A549 (cell line): ENCODE data around the gene MSH2. TPM values are rescaled to one million over a fixed set of nuclear protein-coding genes. Genes with fewer than 3 reads are reported as not detected.
"Not testable (repeated sequence)": the region's sequence is repeated elsewhere in the genome, so short reads cannot be mapped to it uniquely, and the experiment has no call there.

Source experiments
- ATAC-seq, 2 experiments: fragments of 200-7000 bp in 1 of 2; fragments of >200 bp in 1 of 2; cut with Nextera tagmentation in 1 of 2; cut with Tn5 transposase in 1 of 2; 3 replicates each; pipeline versions ENCODE4 v1.8.0 to v1.9.1; 2018 to 2020; ENCODE audit warnings: mild to moderate bottlenecking in 1 of 2, moderate library complexity in 1 of 2
- CTCF ChIA-PET: fragments of 300-600 bp; sonication (Branson Sonifier 250); formaldehyde crosslinking; extraction: SDS; loops from one replicate; lab custom pipeline; 2021; ENCODE audit warnings: antibody characterized with exemption, inconsistent platforms; lab: Yijun Ruan, JAX
- POLR2A ChIA-PET: fragments of 350-600 bp; formaldehyde crosslinking; extraction: SDS; loops from one replicate; lab custom pipeline; 2021; ENCODE audit warnings: antibody characterized with exemption, inconsistent platforms; lab: Yijun Ruan, JAX
- DNase-seq, 2 experiments: peaks; one replicate each; pipeline versions ENCODE4 v3.0.0 to v3.0.0-alpha.2; 2011 to 2016; ENCODE audit warnings: low read depth in 1 of 2, low spot score in 1 of 2
- FAIRE-seq: peaks from 2 replicates; lab custom pipeline; 2011; peaks lifted over from hg19 to GRCh38; lab: Jason Lieb, UNC
- H3K27ac ChIP-seq, 2 experiments: fragments of >200 bp; sonication (Bioruptor Twin); formaldehyde crosslinking; 3 replicates each; pipeline ENCODE4 v1.5.1; 2016 to 2017
- H3K4me1 ChIP-seq: fragments of >200 bp; sonication (Bioruptor Twin); formaldehyde crosslinking; 3 replicates; pipeline ENCODE4 v1.6.1; 2016
- H3K4me2 ChIP-seq: fragments of >200 bp; sonication (Bioruptor Twin); formaldehyde crosslinking; 3 replicates; pipeline ENCODE4 v1.6.1; 2016
- H3K4me3 ChIP-seq: fragments of >200 bp; sonication (Bioruptor Twin); formaldehyde crosslinking; 3 replicates; pipeline ENCODE4 v1.5.1; 2016
- H3K9me3 ChIP-seq: fragments of >200 bp; sonication (Bioruptor Twin); formaldehyde crosslinking; 3 replicates; pipeline ENCODE4 v1.6.1; 2016
- ATOH8 ChIP-seq: fragments of 250-450 bp; sonication (Bioruptor Pico); IDR thresholded peaks from 2 replicates; pipeline ENCODE4 v1.5.0; 2020; ENCODE audit warnings: low read depth, mild to moderate bottlenecking, moderate library complexity
- CBX8 ChIP-seq: fragments of 200-600 bp; sonication (generic); IDR thresholded peaks from 2 replicates; pipeline ENCODE4 v1.6.1; 2016
- CHD4 ChIP-seq: fragments of 200-600 bp; sonication (generic); IDR thresholded peaks from 2 replicates; pipeline ENCODE4 v1.6.1; 2016; ENCODE audit warnings: antibody characterized with exemption, mild to moderate bottlenecking, borderline replicate concordance
- EHF ChIP-seq: fragments of 250-450 bp; sonication (Bioruptor Pico); IDR thresholded peaks from 2 replicates; pipeline ENCODE4 v1.5.0; 2020; ENCODE audit warnings: mild to moderate bottlenecking
- ESRRA ChIP-seq: fragments of 150-350 bp; IDR thresholded peaks from 2 replicates; pipeline ENCODE4 v1.6.1; 2014; ENCODE audit warnings: mild to moderate bottlenecking, low read length, borderline replicate concordance
- GATA3 ChIP-seq: IDR thresholded peaks from 2 replicates; pipeline ENCODE4 v1.6.1; 2012; ENCODE audit warnings: borderline replicate concordance
- HDAC2 ChIP-seq: fragments of 200-600 bp; sonication (generic); IDR thresholded peaks from 2 replicates; pipeline ENCODE4 v1.6.1; 2016
- JUN ChIP-seq, 2 experiments: fragments of >200 bp; sonication (Bioruptor Twin); formaldehyde crosslinking; IDR thresholded peaks; 2 replicates in 1 of 2; 3 replicates in 1 of 2; pipeline ENCODE4 v1.6.1; 2016 to 2017
- JUNB ChIP-seq: fragments of >200 bp; sonication (Bioruptor Twin); formaldehyde crosslinking; IDR thresholded peaks from 2 replicates; pipeline ENCODE4 v1.6.1; 2016
- KDM5A ChIP-seq: fragments of 200-600 bp; sonication (generic); IDR thresholded peaks from 2 replicates; pipeline ENCODE4 v1.6.1; 2016; ENCODE audit warnings: antibody characterized with exemption, mild to moderate bottlenecking
- MAX ChIP-seq: IDR thresholded peaks from 2 replicates; pipeline ENCODE4 v1.6.1; 2012
- MYC ChIP-seq: IDR thresholded peaks from 2 replicates; pipeline ENCODE4 v1.6.1; 2012; ENCODE audit warnings: mild to moderate bottlenecking, inconsistent platforms, low read length, improper control_type of control experiment, borderline replicate concordance
- NPAS2 ChIP-seq: fragments of 250-450 bp; sonication (Bioruptor Pico); IDR thresholded peaks from 2 replicates; pipeline ENCODE4 v1.8.0; 2022; ENCODE audit warnings: mild to moderate bottlenecking, moderate library complexity, borderline replicate concordance
- NR3C1 ChIP-seq: fragments of >200 bp; sonication (Bioruptor Twin); formaldehyde crosslinking; IDR thresholded peaks from 3 replicates; pipeline ENCODE4 v1.6.1; 2017
- POLR2A ChIP-seq: IDR thresholded peaks from 2 replicates; pipeline ENCODE4 v1.6.1; 2012; ENCODE audit warnings: mild to moderate bottlenecking, low read length
- POLR2AphosphoS2 ChIP-seq: conservative IDR thresholded peaks from 2 replicates; pipeline ENCODE4 v1.6.1; 2012; ENCODE audit warnings: low read length, improper control_type of control experiment, inconsistent platforms
- RAD21 ChIP-seq, 2 experiments: fragments of >200 bp in 1 of 2; sonication (Bioruptor Twin) in 1 of 2; formaldehyde crosslinking in 1 of 2; IDR thresholded peaks in 1 of 2; conservative IDR thresholded peaks in 1 of 2; 2 replicates in 1 of 2; 3 replicates in 1 of 2; pipeline ENCODE4 v1.6.1; 2012 to 2018; ENCODE audit warnings: inconsistent platforms in 1 of 2
- RNF2 ChIP-seq: fragments of 200-600 bp; sonication (generic); IDR thresholded peaks from 2 replicates; pipeline ENCODE4 v1.6.1; 2016; ENCODE audit warnings: low read depth, mild to moderate bottlenecking, antibody characterized with exemption, moderate library complexity, borderline replicate concordance
- SREBF2 ChIP-seq: fragments of 450-650 bp; IDR thresholded peaks from 2 replicates; pipeline ENCODE4 v1.6.1; 2014; ENCODE audit warnings: mild to moderate bottlenecking, moderate library complexity
- ZC3H11A ChIP-seq: fragments of 450-650 bp; IDR thresholded peaks from 2 replicates; pipeline ENCODE4 v1.6.1; 2014; ENCODE audit warnings: antibody characterized with exemption, mild to moderate bottlenecking
- ZNF302 ChIP-seq: fragments of 250-450 bp; sonication (Bioruptor Pico); IDR thresholded peaks from 2 replicates; pipeline ENCODE4 v1.9.0; 2021; ENCODE audit warnings: inconsistent platforms, mild to moderate bottlenecking, moderate library complexity
- WGBS: methylation state at CpG from one replicate; pipeline ENCODE4 v1.1.6; 2017; ENCODE audit errors: missing lambda C conversion rate; 5-methylcytosine and 5-hydroxymethylcytosine counted together
- polyA plus RNA-seq, 4 experiments: library from polyadenylated mRNA; depleted of rRNA in 3 of 4; stranded (reverse); fragments of >200 nt; fragmentation: RNase III in 1 of 4; extraction: RNeasy Plus Mini Kit Qiagen cat#74134 plus additional on column Dnase treatment in 1 of 4; gene quantifications; 2 replicates in 3 of 4; 3 replicates in 1 of 4; pipeline ENCODE4 v1.2.3, GENCODE V29; 2011 to 2017
- TF ChIP-seq, protein P1 (sequence below): fragments of >200 bp; sonication (Bioruptor Twin); formaldehyde crosslinking; IDR thresholded peaks from 2 replicates; pipeline ENCODE4 v1.6.1; 2016
- TF ChIP-seq, protein P2 (sequence below): fragments of >200 bp; sonication (Bioruptor Twin); formaldehyde crosslinking; IDR thresholded peaks from 3 replicates; pipeline ENCODE4 v1.6.1; 2016
- TF ChIP-seq, protein P3 (sequence below): fragments of >200 bp; sonication (Bioruptor Twin); formaldehyde crosslinking; IDR thresholded peaks from 3 replicates; pipeline ENCODE4 v1.5.1; 2016
- TF ChIP-seq, protein P4 (sequence below): IDR thresholded peaks from 2 replicates; pipeline ENCODE4 v1.6.1; 2012; ENCODE audit warnings: low read depth, borderline replicate concordance
- TF ChIP-seq, protein P5 (sequence below): fragments of 250-450 bp; sonication (Bioruptor Pico); IDR thresholded peaks from 2 replicates; pipeline ENCODE4 v1.5.0; 2021; ENCODE audit warnings: mild to moderate bottlenecking, moderate library complexity, borderline replicate concordance

MSH2 gene
- polyA plus RNA-seq, 2 of the 4 experiments (the other 2 are of a cell fraction), result 52.8 to 59.0 TPM

DNA sequence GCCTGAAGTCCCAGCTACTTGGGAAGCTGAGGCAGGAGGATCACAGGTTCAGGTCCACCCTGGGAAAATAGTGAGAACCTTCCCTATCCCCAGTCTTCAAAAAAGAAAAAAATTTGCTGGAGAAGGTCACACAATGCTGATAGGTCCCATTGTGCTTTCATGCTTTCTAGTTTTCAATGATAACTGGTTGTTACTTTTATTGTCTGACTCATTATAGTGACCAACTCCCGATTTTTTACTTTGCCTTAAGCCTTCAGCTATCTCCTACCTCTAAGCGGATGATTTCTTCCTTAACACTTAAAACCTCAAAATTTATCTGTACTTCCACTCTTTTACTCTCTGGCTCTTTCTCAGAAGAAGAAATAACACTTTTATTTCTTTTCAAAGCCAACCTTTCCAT is 17.3 kb downstream of the MSH2 start:
- no peak for ATAC-seq
- peaks cover 11% of the 10 kb centered on the region; the same call in 2 of the 3 replicates for H3K4me1 ChIP-seq
- H3K4me2 ChIP-seq, result no peak overlapping the region
- no peak overlapping the region for H3K27ac ChIP-seq
- H3K9me3 ChIP-seq, result no peaks in the 10 kb centered on the region
- no peak overlapping the region for H3K4me3 ChIP-seq
- WGBS, result 78% methylated on average over 2 of the region's 2 CpGs
- FAIRE-seq, result no peak
- TF ChIP-seq CHD4, result no peak
- no peak for TF ChIP-seq MYC
- TF ChIP-seq, protein P1, sequence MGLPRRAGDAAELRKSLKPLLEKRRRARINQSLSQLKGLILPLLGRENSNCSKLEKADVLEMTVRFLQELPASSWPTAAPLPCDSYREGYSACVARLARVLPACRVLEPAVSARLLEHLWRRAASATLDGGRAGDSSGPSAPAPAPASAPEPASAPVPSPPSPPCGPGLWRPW, result no peak
- no peak for TF ChIP-seq ATOH8 (CRISPR knock-in tag)
- no peak for TF ChIP-seq CBX8
- TF ChIP-seq EHF (CRISPR knock-in tag), result no peak
- TF ChIP-seq, protein P2, sequence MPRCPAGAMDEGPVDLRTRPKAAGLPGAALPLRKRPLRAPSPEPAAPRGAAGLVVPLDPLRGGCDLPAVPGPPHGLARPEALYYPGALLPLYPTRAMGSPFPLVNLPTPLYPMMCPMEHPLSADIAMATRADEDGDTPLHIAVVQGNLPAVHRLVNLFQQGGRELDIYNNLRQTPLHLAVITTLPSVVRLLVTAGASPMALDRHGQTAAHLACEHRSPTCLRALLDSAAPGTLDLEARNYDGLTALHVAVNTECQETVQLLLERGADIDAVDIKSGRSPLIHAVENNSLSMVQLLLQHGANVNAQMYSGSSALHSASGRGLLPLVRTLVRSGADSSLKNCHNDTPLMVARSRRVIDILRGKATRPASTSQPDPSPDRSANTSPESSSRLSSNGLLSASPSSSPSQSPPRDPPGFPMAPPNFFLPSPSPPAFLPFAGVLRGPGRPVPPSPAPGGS, result no peak
- TF ChIP-seq, protein P3, sequence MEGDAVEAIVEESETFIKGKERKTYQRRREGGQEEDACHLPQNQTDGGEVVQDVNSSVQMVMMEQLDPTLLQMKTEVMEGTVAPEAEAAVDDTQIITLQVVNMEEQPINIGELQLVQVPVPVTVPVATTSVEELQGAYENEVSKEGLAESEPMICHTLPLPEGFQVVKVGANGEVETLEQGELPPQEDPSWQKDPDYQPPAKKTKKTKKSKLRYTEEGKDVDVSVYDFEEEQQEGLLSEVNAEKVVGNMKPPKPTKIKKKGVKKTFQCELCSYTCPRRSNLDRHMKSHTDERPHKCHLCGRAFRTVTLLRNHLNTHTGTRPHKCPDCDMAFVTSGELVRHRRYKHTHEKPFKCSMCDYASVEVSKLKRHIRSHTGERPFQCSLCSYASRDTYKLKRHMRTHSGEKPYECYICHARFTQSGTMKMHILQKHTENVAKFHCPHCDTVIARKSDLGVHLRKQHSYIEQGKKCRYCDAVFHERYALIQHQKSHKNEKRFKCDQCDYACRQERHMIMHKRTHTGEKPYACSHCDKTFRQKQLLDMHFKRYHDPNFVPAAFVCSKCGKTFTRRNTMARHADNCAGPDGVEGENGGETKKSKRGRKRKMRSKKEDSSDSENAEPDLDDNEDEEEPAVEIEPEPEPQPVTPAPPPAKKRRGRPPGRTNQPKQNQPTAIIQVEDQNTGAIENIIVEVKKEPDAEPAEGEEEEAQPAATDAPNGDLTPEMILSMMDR, result no peak
- TF ChIP-seq NR3C1, result no peak
- TF ChIP-seq, protein P4, sequence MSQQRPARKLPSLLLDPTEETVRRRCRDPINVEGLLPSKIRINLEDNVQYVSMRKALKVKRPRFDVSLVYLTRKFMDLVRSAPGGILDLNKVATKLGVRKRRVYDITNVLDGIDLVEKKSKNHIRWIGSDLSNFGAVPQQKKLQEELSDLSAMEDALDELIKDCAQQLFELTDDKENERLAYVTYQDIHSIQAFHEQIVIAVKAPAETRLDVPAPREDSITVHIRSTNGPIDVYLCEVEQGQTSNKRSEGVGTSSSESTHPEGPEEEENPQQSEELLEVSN, result no peak
- TF ChIP-seq ZC3H11A, result no peak
- no peak for TF ChIP-seq MAX
- TF ChIP-seq RNF2, result no peak
- TF ChIP-seq POLR2AphosphoS2, result no peak
- no peak for TF ChIP-seq HDAC2
- TF ChIP-seq ZNF302 (CRISPR knock-in tag), result no peak
- TF ChIP-seq JUNB, result no peak
- no peak for TF ChIP-seq KDM5A
- DNase-seq, result no peak
- ChIA-PET POLR2A (no interaction called here), CTCF (interaction anchor here (1.2 to 3.6 kb wide), 3 partner anchors 85 to 347 kb away, joined by 4 to 15 read pairs (median 6); no protein-coding TSS in a partner anchor)

DNA sequence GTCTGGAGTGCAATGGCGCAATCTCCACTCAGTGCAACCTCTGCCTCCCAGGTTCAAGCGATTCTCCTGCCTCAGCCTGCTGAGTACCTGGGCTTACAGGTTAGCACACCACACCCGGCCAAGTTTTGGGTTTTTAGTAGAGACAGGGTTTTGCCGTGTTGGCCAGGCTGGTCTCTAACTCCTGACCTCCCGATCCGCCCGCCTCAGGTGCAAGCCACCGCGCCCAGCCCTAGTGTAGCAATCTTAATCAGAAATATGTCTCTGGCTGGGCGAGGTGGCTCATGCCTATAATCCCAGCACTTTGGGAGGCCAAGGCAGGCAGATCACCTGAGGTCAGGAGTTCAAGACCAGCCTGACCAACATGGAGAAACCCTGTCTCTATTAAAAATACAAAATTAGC is 17.7 kb downstream of the MSH2 start:
- WGBS, result 87% methylated on average over 10 of the region's 10 CpGs
- POLR2A ChIA-PET, ATAC-seq, H3K4me3 ChIP-seq, H3K27ac ChIP-seq, FAIRE-seq, H3K9me3 ChIP-seq, DNase-seq, H3K4me2 ChIP-seq: not testable (repeated sequence)
- CTCF ChIA-PET, result interaction anchor here (1.8 to 3.6 kb wide), 2 partner anchors 85 to 347 kb away, joined by 4 to 15 read pairs; no protein-coding TSS in a partner anchor
- peaks cover 11% of the 10 kb centered on the region; the same call in 2 of the 3 replicates for H3K4me1 ChIP-seq

GRCh38 chr2:47422016-47422415 is 19.1 kb downstream of the MSH2 start:
- FAIRE-seq, result no peak
- TF ChIP-seq GATA3 (no peak), RAD21 (conservative IDR thresholded peaks at IDR 0.05 in 1 of 2, IDR thresholded peaks at IDR 0.05 in 1 of 2) (no peak), ESRRA (no peak), POLR2A (no peak), CHD4 (no peak), KDM5A (no peak), NPAS2 (CRISPR knock-in tag) (no peak), SREBF2 (no peak), JUN (IDR thresholded peaks at IDR 0.05) (no peak), CBX8 (no peak), ZNF302 (CRISPR knock-in tag) (no peak), RNF2 (no peak)
- TF ChIP-seq, protein P5, sequence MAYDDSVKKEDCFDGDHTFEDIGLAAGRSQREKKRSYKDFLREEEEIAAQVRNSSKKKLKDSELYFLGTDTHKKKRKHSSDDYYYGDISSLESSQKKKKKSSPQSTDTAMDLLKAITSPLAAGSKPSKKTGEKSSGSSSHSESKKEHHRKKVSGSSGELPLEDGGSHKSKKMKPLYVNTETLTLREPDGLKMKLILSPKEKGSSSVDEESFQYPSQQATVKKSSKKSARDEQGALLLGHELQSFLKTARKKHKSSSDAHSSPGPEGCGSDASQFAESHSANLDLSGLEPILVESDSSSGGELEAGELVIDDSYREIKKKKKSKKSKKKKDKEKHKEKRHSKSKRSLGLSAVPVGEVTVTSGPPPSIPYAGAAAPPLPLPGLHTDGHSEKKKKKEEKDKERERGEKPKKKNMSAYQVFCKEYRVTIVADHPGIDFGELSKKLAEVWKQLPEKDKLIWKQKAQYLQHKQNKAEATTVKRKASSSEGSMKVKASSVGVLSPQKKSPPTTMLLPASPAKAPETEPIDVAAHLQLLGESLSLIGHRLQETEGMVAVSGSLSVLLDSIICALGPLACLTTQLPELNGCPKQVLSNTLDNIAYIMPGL (CRISPR knock-in tag), result no peak
- H3K4me1 ChIP-seq, result peaks cover 11% of the 10 kb centered on the region; the same call in 2 of the 3 replicates
- ChIA-PET POLR2A (no interaction called here), CTCF (interaction anchor here (1.1 to 3.6 kb wide), 6 partner anchors 15 to 345 kb away, joined by 3 to 15 read pairs (median 5); no protein-coding TSS in a partner anchor)
- no peak overlapping the region for H3K4me2 ChIP-seq
- no peak for DNase-seq
- 81% methylated on average over 4 of the region's 4 CpGs for whole genome bisulfite sequencing
- no peaks in the 10 kb centered on the region for H3K9me3 ChIP-seq
- ATAC-seq, result no peak
- H3K27ac ChIP-seq, result peak overlapping the region in 1 of 2 experiments; percentile 65; a peak in 3 of 6 replicates
- no peak overlapping the region for H3K4me3 ChIP-seq
